HG03108 (cell line): Measurements from ENCODE around the gene KCNJ3.

ENCODE experiments used
- ATAC-seq: cut with Tn5 transposase; IDR thresholded peaks from one replicate; pipeline ENCODE4 v1.9.1; 2021; ENCODE audit warnings: moderate library complexity; ENCODE audit not compliant: unreplicated experiment

The KCNJ3 gene

DNA sequence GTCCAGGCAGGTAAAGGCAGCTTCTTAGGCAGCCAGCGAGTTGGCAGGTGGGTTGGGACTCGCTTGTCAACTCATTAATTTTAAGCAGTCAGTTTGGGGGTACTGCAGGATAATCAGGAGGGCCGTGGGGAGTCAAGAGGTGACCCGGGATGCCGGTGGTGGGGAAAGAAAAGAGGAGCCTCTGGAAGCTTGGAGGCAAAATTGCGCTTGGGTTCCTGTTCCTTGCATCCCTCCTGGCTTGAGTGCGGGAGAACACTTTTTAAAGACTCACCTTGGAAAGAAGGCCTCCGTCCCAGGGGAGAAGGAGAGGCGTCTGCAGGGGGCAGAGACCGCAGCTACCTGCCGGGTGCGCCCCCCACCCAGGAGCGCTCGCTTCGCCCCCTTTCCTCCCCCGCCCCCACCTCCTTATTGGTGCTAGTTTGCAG lies at the start of gene KCNJ3:
TSS of gene KCNJ3 (plus strand) at position 400 of the 425 bp plus-strand sequence. CDS start 81 bp downstream, outside the sequence.
- no peak for ATAC-seq

DNA sequence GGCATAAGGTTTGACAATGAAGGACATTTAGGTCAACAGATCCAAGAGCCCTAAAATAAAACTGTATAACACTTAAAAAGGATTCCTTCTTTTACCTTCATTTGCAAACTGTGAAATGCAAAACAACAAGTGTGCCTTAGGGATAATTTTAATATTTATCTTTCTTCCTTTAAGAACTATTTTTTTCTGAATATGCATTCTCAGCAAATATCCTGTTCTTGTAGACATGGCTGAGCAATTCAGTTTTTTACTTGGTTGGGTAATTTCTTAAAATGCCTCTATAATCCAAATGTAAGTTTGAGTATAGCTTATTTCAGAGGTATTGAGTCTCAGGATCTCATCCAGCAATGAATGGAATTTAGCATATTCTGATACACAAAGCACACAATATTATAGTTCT lies 43.0 kb upstream of the KCNJ3 start:
- no peak for ATAC-seq

GRCh38 chr2:154658854-154659253 lies 39.6 kb upstream of the KCNJ3 start:
- no peak for ATAC-seq

DNA sequence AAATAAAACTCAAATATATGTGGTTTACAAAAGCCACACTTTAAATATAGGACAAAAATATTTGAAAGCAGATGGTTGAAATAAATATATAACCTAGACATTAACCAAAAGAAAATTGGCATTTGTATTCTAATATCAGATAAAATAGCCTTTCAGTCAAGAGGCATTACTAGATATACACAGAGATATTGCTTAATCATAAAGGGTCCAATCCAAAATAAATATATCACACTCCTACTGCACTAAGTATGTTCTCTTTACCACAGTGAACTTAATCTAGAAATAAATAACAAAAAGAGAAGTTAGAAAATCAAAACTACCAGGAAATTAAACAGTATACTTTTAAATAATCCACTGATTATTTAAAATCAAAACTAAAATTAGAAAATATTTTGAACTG lies 34.2 kb upstream of the KCNJ3 start:
- ATAC-seq = no peak

- ATAC-seq = no peak
Measured at GRCh38 chr2:154670083-154670482, 28.4 kb upstream of the KCNJ3 start.

DNA sequence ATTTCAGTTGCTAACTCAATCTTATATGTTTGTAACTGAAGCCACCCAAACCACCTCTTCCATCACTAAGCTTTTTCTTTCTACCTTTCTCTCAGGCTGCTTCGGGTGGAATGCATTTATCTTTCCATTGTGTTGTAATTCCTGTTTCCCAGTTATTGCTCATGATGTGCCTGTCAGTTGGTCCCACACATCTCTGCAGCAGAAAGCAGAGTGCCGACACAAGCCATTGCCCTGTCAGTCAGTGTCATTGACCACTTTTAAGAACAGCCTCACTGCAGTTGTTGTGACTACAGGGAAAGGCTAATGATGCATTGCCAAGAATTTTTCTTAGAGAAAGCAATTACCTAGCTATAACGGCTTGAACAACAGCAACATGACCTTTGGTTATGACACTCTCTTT lies 24.8 kb upstream of the KCNJ3 start:
- no peak for ATAC-seq

GRCh38 chr2:154677401-154677800 lies 21.1 kb upstream of the KCNJ3 start:
- ATAC-seq = no peak

DNA sequence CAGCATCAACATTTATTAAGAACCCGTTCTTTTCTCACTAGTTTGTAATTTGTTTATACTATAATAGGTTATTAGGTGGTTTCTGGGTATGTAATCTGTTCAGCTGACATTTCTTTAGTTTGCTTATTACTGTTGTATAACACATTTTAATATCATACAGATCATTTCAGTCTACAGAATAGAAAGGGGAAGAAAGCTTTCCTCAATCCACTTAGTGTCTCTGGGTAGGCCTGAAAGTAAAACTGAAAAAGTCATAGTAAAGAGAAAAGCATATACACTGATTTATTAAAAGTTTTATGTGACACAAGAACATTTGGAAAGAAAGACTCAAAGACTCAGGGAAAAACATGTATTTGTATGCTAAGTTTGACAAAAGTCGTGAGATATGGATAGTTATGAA lies 16.8 kb upstream of the KCNJ3 start:
- no peak for ATAC-seq

GRCh38 chr2:154686162-154686561 lies 12.3 kb upstream of the KCNJ3 start:
- no peak for ATAC-seq

GRCh38 chr2:154688373-154688772 lies 10.1 kb upstream of the KCNJ3 start:
- ATAC-seq = no peak

- no peak for ATAC-seq
Measured at GRCh38 chr2:154689158-154689557, 9.3 kb upstream of the KCNJ3 start.

GRCh38 chr2:154692927-154693326 lies 5.6 kb upstream of the KCNJ3 start:
- ATAC-seq = no peak

DNA sequence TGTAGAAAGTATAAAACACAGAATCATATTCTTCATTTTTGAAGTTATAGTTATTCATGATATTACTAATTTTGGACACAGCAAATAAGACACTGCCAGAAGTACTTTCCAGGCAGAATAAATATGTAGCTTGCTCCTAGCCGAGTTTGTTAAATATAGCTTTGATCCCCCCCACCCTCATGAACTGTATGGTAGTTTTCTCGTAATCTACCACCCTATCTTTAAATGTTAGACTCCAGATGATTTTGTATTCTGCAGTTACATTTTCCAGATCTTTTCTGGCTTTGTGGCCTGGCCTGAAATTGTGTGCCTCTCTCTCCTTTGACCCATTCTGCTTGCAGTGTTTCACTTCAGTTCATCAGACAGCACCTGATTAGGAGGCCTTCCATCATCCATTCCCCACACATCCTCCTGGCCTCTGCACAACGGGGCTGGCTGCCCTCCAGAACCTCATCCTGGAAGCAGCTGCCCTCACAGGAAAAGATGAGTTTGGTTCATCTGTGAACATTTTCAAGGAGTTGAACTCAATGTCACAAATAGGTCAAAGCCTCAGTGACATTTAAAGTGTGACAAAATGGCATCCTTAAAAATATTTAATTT lies 4.7 kb upstream of the KCNJ3 start:
- no peak for ATAC-seq

DNA sequence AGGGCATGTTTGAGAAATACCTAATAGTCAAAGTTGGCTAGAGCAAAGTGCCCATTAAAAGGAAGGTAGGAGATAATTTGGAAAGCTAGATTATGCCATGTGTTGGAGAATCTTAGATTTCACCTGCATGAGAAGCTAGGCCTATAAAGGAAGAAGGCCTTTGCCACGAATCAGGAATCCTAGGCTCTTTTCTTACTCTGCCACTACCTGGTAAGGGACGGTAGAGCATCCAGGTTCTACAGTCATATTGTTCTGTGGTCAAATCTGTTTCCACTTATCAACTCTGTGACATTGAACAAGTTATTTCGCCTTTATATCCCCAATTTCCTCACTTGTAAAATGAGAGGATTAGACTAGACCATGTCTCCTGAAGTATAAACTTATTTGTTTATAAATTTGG lies 3.6 kb upstream of the KCNJ3 start:
- ATAC-seq = no peak

DNA sequence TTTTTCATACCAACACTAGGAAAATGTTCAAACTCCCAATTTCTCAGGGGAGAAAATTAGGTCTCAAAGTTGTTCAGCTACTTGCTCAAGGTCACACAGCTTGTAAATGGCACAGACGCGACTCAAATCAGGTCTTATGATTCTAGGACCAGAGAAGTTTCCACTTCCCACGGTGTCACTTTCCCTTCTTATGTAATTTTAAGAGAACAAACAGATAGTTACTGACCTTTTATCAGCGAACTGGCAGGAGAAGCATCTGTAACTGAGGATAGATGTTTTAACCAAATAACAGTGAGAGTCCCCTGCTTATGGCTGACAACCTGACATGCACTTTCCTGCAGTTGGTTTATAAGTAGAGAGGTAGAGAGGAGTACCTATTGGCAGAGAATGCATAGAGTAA lies 2.1 kb upstream of the KCNJ3 start:
- ATAC-seq = no peak

GRCh38 chr2:154696810-154697417 lies 1.6 kb upstream of the KCNJ3 start:
- ATAC-seq = no peak

DNA sequence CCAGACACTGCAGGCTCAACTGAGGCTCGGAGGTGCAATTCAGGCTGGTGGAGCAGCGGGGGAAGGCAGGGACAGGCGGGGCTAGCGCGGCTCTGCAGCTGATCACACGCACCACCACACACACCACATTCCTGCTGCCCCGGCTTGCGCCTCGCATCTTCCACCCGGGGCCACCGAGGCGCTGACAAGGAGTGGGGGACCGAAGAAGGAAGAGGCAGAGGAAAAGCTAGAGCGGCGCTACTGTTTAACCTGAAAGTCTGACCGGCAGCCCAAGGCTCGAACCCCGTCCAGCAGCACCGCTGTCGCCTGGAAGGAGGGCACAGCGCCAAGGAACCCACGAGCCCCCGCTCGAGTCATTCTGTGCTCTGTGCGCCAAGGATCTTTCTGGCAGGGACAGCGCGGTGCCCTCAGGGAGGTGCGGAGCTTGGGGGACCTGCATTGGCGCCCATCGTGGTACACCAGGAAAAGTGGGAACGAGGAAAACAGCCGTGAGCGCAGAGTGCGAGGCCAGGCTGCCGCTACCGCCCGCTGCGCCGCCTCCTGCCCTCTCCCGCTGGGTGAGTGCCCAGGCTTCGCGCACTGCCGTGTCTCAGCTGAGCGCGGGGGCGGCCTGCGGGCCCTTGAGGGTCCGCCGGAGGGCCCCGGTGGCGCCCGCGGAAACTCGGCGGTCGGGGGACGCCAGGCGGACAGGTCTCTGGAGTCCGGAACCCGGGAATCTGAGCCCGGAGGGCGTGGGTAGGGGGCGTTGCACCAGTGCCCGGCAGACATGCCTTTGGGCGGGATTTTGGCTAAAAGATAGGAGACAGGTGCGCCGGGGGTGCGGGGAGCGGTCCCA lies 860 bp upstream of the KCNJ3 start:
- no peak for ATAC-seq

DNA sequence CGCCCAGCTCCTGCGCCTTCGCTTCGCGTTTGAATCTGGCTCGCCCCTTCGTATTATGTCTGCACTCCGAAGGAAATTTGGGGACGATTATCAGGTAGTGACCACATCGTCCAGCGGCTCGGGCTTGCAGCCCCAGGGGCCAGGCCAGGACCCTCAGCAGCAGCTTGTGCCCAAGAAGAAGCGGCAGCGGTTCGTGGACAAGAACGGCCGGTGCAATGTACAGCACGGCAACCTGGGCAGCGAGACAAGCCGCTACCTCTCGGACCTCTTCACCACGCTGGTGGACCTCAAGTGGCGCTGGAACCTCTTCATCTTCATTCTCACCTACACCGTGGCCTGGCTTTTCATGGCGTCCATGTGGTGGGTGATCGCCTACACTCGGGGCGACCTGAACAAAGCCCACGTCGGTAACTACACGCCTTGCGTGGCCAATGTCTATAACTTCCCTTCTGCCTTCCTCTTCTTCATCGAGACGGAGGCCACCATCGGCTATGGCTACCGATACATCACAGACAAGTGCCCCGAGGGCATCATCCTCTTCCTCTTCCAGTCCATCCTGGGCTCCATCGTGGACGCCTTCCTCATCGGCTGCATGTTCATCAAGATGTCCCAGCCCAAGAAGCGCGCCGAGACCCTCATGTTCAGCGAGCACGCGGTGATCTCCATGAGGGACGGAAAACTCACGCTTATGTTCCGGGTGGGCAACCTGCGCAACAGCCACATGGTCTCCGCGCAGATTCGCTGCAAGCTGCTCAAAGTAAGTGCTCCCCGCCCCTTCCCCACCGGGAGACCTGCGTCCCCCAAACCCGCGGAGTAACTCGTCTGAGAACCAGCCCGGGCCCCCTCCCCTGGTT lies 453 bp downstream of the KCNJ3 start:
- no peak for ATAC-seq

- no peak for ATAC-seq
Measured at GRCh38 chr2:154699575-154699930, 1.1 kb downstream of the KCNJ3 start.

DNA sequence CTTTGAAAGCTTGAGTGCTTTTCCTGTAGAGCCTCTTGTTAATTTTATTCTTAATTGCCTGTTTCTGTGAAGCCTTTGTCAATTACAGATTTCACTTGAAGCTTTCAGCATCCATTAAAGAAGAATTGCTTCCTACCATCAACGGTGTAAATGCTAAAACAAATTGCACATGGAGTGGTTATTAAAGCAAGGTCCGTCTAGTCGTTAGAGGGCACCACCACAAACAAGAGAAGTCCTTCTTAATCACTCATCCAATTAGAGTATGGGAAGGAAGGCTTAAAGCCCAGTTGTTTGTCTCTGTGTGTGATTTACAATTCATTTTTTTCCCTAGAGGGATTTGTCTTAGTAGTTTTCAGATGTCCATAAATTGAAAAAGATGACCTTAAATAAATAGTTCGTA lies 1.6 kb downstream of the KCNJ3 start:
- no peak for ATAC-seq

GRCh38 chr2:154704991-154705390 lies 6.5 kb downstream of the KCNJ3 start:
- no peak for ATAC-seq
